ENCODE data around the gene CRKL. TPM values are rescaled to one million over a fixed set of nuclear protein-coding genes. Genes with fewer than 3 reads are reported as not detected.
"Not testable (repeated sequence)": the region's sequence is repeated elsewhere in the genome, so short reads cannot be mapped to it uniquely, and the experiment has no call there.

Gene CRKL
- total RNA-seq, 1 experiment from 2014 or later: 87.7 TPM

DNA sequence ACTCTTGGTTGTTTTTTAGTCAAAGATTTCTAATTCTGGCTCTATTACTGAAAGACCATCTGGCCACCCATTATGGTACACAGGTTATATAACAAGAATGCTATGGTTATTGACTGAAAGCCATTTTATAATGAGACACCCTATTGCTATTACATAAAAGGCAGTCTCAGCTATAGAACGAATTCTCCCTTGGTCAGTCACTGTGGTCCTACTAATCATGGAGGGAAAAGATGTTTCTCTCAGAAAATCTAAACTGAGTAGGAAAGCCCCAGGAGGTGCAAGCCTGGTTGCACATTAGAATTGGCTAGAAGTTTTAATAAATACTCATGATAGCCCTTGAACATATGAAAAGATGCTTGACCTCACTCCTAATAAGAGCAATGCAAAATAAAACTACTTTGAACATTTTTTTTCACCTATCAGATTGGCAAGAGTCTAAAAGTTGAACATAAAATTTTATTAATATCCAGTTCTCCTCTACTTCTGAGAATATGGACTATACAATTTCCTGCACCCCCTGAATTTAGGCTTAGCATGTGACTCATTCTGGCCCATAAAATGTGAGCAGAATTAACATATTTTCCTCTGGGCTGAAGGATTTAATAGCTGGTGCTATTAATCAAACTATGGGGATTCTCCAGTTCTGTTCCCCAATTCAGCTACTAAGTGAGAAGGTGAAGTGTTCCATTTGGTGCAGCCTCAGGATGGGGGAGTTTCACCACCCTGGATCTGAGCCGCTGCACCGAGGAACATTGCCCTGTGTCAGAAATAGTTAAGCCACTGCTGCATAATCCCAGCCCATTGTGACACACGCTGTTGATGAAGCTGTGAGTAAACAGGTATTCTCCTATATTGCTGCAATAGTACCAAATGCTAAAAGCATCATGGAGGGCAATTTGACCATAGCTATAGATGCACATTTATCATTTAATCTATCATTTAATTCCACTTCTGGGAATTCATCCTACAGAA, 11.5 kb upstream of the CRKL start (continued):
- TF ChIP-seq ATF3 (IDR thresholded peaks at IDR 0.05): no peak

- POLR2A ChIA-PET: interaction anchor here (0.6 kb wide), 1 partner anchor 33 kb away, joined by 6 read pairs; no protein-coding TSS in a partner anchor
- H3K4me2 ChIP-seq (ENCODE audit: low read length): no peak overlapping the region
Measured at GRCh38 chr22:20906387-20906767, 10.8 kb upstream of the CRKL start.

GRCh38 chr22:20908717-20909116, 8.5 kb upstream of the CRKL start:
- H2AFZ ChIP-seq (ENCODE audit: low read depth, low read length, poor library complexity, severe bottlenecking); POLR2A ChIA-PET; H4K20me1 ChIP-seq (ENCODE audit: insufficient read depth); intact Hi-C loops (cut with micrococcal nuclease); H3K79me2 ChIP-seq (ENCODE audit: insufficient read depth, low read length); H3K9ac ChIP-seq (ENCODE audit: low read length); H3K9me2 ChIP-seq (ENCODE audit: insufficient read depth); H3K9me3 ChIP-seq (ENCODE audit: control insufficient read depth in 1 of 2, insufficient read depth in 1 of 2, low read depth in 1 of 2, low read length in 2 of 2); BruUV-seq (replicated peaks); H3K36me3 ChIP-seq (ENCODE audit: control insufficient read depth in 1 of 2, insufficient read depth in 2 of 2, low read length in 2 of 2); H3K27ac ChIP-seq (ENCODE audit: low read depth, low read length); H3K4me2 ChIP-seq (ENCODE audit: low read length); CTCF ChIA-PET; H3K27me3 ChIP-seq (ENCODE audit: insufficient read depth, low read length); RAD21 ChIA-PET (ENCODE audit: low non-redundant PET in 1 of 2, low total read pairs in 2 of 2, uncharacterized antibody in 2 of 2, unreplicated experiment in 2 of 2); ATAC-seq; DNase-seq (ENCODE audit: low read depth, low spot score); H3K4me3 ChIP-seq (replicated peaks in 1 of 2; ENCODE audit: low read depth in 1 of 2, low read length in 2 of 2); H3K4me1 ChIP-seq (ENCODE audit: control insufficient read depth in 1 of 2, insufficient read depth in 2 of 2, low read length in 2 of 2): not testable (repeated sequence)

More at GRCh38 chr22:20906387-20906767, 10.8 kb upstream of the CRKL start:
- no peaks in the 10 kb centered on the region for H3K9me2 ChIP-seq (ENCODE audit: insufficient read depth)
- no peak for DNase-seq (ENCODE audit: low read depth, low spot score)
- no peak overlapping the region for H3K4me3 ChIP-seq (replicated peaks in 1 of 2; ENCODE audit: low read depth in 1 of 2, low read length in 2 of 2)
- no peaks in the 10 kb centered on the region for H3K36me3 ChIP-seq (ENCODE audit: control insufficient read depth in 1 of 2, insufficient read depth in 2 of 2, low read length in 2 of 2)
- no peaks in the 10 kb centered on the region for H3K79me2 ChIP-seq (ENCODE audit: insufficient read depth, low read length)
- H3K9ac ChIP-seq (ENCODE audit: low read length): no peak overlapping the region
- intact Hi-C loops (cut with micrococcal nuclease): no loop called here
- no peak for TF ChIP-seq POLR2A (IDR thresholded peaks at IDR 0.05; ENCODE audit: borderline replicate concordance, extremely low read depth, insufficient read depth, insufficient read length)
- TF ChIP-seq JUND (IDR thresholded peaks at IDR 0.05): no peak
- no peak for TF ChIP-seq CEBPB (IDR thresholded peaks at IDR 0.05; ENCODE audit: low read depth)
- no peak for TF ChIP-seq REST (IDR thresholded peaks at IDR 0.05; ENCODE audit: low read depth)
- H4K20me1 ChIP-seq (ENCODE audit: insufficient read depth): no peaks in the 10 kb centered on the region
- no peaks in the 10 kb centered on the region for H3K27me3 ChIP-seq (ENCODE audit: insufficient read depth, low read length)
- ATAC-seq: no peak
- RAD21 ChIA-PET (ENCODE audit: low non-redundant PET in 1 of 2, low total read pairs in 2 of 2, uncharacterized antibody in 2 of 2, unreplicated experiment in 2 of 2): no interaction called here
- peaks cover 0 to 7% of the 10 kb centered on the region in 2 experiments; a peak in 1 of 4 replicates for H3K4me1 ChIP-seq (ENCODE audit: control insufficient read depth in 1 of 2, insufficient read depth in 2 of 2, low read length in 2 of 2)
- H3K27ac ChIP-seq (ENCODE audit: low read depth, low read length): no peak overlapping the region
- H2AFZ ChIP-seq (ENCODE audit: low read depth, low read length, poor library complexity, severe bottlenecking): no peak overlapping the region
- CTCF ChIA-PET: interaction anchor here (0.7 to 1.9 kb wide), 2 partner anchors 11 to 21 kb away, joined by 3 to 7 read pairs; partner anchors contain the start of gene CRKL
- no TSS peak for BruUV-seq (replicated peaks)
- H3K9me3 ChIP-seq (ENCODE audit: control insufficient read depth in 1 of 2, insufficient read depth in 1 of 2, low read depth in 1 of 2, low read length in 2 of 2): no peaks in the 10 kb centered on the region

Measured in HCT116 (cell line).